ENCODE results near the gene PWP2.
"Not testable (repeated sequence)": the region's sequence is repeated elsewhere in the genome, so short reads cannot be mapped to it uniquely, and the experiment has no call there.

DNA sequence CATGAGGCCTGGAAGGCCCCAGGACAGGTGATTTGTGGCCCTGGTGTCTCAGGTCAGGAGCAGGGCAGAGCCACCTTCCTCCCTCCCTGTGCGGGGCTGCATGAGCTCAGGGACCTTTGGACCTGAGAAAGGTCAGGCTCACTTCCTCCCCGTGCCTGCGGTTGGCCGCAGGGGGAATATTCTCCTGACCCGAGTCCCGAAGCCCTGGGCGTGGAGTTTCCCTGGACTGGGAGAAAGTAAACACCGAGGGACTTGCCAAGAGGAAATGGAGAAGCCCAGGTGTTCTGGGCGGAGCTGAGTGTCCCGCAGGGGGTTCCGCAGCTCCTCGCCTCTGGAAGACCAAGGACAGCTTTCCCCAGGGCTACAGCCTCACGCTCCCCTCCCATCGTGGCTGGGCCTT, 68.9 kb downstream of the PWP2 start:
- TF ChIP-seq, protein P1, sequence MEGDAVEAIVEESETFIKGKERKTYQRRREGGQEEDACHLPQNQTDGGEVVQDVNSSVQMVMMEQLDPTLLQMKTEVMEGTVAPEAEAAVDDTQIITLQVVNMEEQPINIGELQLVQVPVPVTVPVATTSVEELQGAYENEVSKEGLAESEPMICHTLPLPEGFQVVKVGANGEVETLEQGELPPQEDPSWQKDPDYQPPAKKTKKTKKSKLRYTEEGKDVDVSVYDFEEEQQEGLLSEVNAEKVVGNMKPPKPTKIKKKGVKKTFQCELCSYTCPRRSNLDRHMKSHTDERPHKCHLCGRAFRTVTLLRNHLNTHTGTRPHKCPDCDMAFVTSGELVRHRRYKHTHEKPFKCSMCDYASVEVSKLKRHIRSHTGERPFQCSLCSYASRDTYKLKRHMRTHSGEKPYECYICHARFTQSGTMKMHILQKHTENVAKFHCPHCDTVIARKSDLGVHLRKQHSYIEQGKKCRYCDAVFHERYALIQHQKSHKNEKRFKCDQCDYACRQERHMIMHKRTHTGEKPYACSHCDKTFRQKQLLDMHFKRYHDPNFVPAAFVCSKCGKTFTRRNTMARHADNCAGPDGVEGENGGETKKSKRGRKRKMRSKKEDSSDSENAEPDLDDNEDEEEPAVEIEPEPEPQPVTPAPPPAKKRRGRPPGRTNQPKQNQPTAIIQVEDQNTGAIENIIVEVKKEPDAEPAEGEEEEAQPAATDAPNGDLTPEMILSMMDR (IDR thresholded peaks at IDR 0.05), result not testable (repeated sequence)
- not testable (repeated sequence) for TF ChIP-seq POLR2A, EP300 (IDR thresholded peaks at IDR 0.05)
